Mesenchymal stem cell (in vitro differentiated cells and primary cell): Measurements from ENCODE around the gene CEP44.

Experiments used
- DNase-seq: peaks from one replicate; pipeline ENCODE4 v3.0.0-alpha.2; 2013
- H2AFZ ChIP-seq: one replicate; pipeline ENCODE4 v1.6.1; 2013; ENCODE audit warnings: low read depth, mild to moderate bottlenecking, control low read depth, inconsistent platforms, low read length, moderate library complexity
- H2AK5ac ChIP-seq: 2 replicates; pipeline ENCODE4 v1.6.1; 2013; ENCODE audit warnings: low read length, moderate library complexity, mild to moderate bottlenecking, inconsistent platforms; ENCODE audit not compliant: severe bottlenecking
- H2BK120ac ChIP-seq: one replicate; pipeline ENCODE4 v1.6.1; 2013; ENCODE audit warnings: low read depth, mild to moderate bottlenecking, inconsistent platforms, low read length, moderate library complexity
- H2BK12ac ChIP-seq, 2 experiments: one replicate each; pipeline ENCODE4 v1.6.1; 2013; ENCODE audit warnings: inconsistent platforms in 2 of 2, low read length in 2 of 2, mild to moderate bottlenecking in 2 of 2, moderate library complexity in 2 of 2, control low read depth in 1 of 2
- H2BK15ac ChIP-seq: one replicate; pipeline ENCODE4 v1.6.1; 2013; ENCODE audit warnings: mild to moderate bottlenecking, low read depth, inconsistent platforms; ENCODE audit not compliant: poor library complexity, severe bottlenecking
- H2BK5ac ChIP-seq: 2 replicates; pipeline ENCODE4 v1.6.1; 2013; ENCODE audit warnings: low read depth, mild to moderate bottlenecking, low read length, control low read depth, inconsistent platforms; ENCODE audit not compliant: poor library complexity, severe bottlenecking
- H3K14ac ChIP-seq, 2 experiments: one replicate each; pipeline ENCODE4 v1.6.1; 2013; ENCODE audit warnings: inconsistent platforms in 2 of 2, low read length in 2 of 2, control low read depth in 1 of 2, mild to moderate bottlenecking in 1 of 2, moderate library complexity in 1 of 2
- H3K18ac ChIP-seq, 2 experiments: one replicate each; pipeline ENCODE4 v1.6.1; 2013; ENCODE audit warnings: inconsistent platforms in 2 of 2, low read length in 2 of 2, control low read depth in 1 of 2, low read depth in 1 of 2, mild to moderate bottlenecking in 1 of 2
- H3K23ac ChIP-seq, 2 experiments: one replicate each; pipeline ENCODE4 v1.6.1; 2013; ENCODE audit warnings: inconsistent platforms in 2 of 2, low read length in 2 of 2, mild to moderate bottlenecking in 2 of 2, moderate library complexity in 2 of 2, control low read depth in 1 of 2
- H3K27ac ChIP-seq: 2 replicates; pipeline ENCODE4 v1.5.1; 2013; ENCODE audit warnings: mild to moderate bottlenecking, moderate library complexity, low read length, control low read depth, inconsistent platforms; ENCODE audit not compliant: poor library complexity, severe bottlenecking
- H3K27me3 ChIP-seq, 2 experiments: 2 replicates each; pipeline versions ENCODE4 v1.6.1 to v1.7.0; 2013; ENCODE audit warnings: low read length in 2 of 2, mild to moderate bottlenecking in 2 of 2, moderate library complexity in 2 of 2, control low read depth in 1 of 2, inconsistent platforms in 1 of 2; ENCODE audit not compliant: control insufficient read depth in 1 of 2, insufficient read depth in 1 of 2
- H3K36me3 ChIP-seq, 2 experiments: 2 replicates each; pipeline versions ENCODE4 v1.6.1 to v1.7.0; 2013; ENCODE audit warnings: low read length in 2 of 2, control low read depth in 1 of 2, inconsistent platforms in 1 of 2, low read depth in 1 of 2, mild to moderate bottlenecking in 1 of 2; ENCODE audit not compliant: insufficient read depth in 2 of 2, control insufficient read depth in 1 of 2
- H3K4ac ChIP-seq, 2 experiments: one replicate each; pipeline ENCODE4 v1.6.1; 2013; ENCODE audit warnings: inconsistent platforms in 2 of 2, low read length in 2 of 2, mild to moderate bottlenecking in 2 of 2, moderate library complexity in 2 of 2, control low read depth in 1 of 2, low read depth in 1 of 2
- H3K4me1 ChIP-seq: 2 replicates; pipeline ENCODE4 v1.6.1; 2013; ENCODE audit warnings: low read depth, low read length, control low read depth; ENCODE audit not compliant: control insufficient read depth, insufficient read depth
- H3K4me2 ChIP-seq: 2 replicates; pipeline ENCODE4 v1.6.1; 2013; ENCODE audit warnings: low read length, mild to moderate bottlenecking, inconsistent platforms; ENCODE audit not compliant: poor library complexity, severe bottlenecking
- H3K4me3 ChIP-seq, 2 experiments: 2 replicates each; pipeline versions ENCODE4 v1.5.1 to v1.7.0; 2013; ENCODE audit warnings: low read length in 2 of 2, mild to moderate bottlenecking in 2 of 2, control low read depth in 1 of 2, low read depth in 1 of 2; ENCODE audit not compliant: insufficient read depth in 1 of 2
- H3K79me1 ChIP-seq: replicated peaks from 2 replicates; pipeline ENCODE4 v1.6.1; 2013; ENCODE audit warnings: mild to moderate bottlenecking, control low read depth, low read length, inconsistent platforms; ENCODE audit not compliant: poor library complexity, severe bottlenecking
- H3K9ac ChIP-seq: 2 replicates; pipeline ENCODE4 v1.7.0; 2013; ENCODE audit warnings: mild to moderate bottlenecking, low read length, moderate library complexity
- H3K9me3 ChIP-seq: 2 replicates; pipeline ENCODE4 v1.7.0; 2013; ENCODE audit warnings: mild to moderate bottlenecking, low read length; ENCODE audit not compliant: control insufficient read depth
- H4K8ac ChIP-seq: one replicate; pipeline ENCODE4 v1.6.1; 2013; ENCODE audit warnings: inconsistent platforms, mild to moderate bottlenecking, low read length, moderate library complexity
- H4K91ac ChIP-seq: one replicate; pipeline ENCODE4 v1.6.1; 2013; ENCODE audit warnings: mild to moderate bottlenecking, low read length, inconsistent platforms
- WGBS: methylation state at CpG from one replicate; pipeline ENCODE4 v1.1.7; 2013; ENCODE audit warnings: mixed read lengths; 5-methylcytosine and 5-hydroxymethylcytosine counted together

The CEP44 gene

DNA sequence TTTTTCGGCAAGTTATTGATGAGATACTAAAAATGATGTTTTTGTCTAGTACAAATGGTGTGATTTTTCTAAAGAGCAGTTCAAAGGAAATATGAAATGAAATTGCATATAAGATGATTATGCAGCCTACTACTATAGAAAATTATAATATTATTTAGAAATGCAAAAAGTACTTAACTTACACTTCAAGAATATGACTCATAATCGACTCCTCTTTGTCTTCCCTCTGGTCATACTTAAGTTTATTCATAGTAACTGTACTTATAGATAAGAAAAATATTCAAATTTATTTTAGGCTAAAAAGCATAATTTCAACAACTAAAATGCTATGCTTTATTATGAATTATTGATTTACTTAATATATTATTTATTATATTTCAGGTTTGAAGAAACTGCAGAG is 33.2 kb downstream of the CEP44 start:
- H3K4me1 ChIP-seq: no peaks in the 10 kb centered on the region
- no peak overlapping the region for H3K4me3 ChIP-seq
- H2BK120ac ChIP-seq: no peak overlapping the region
- H3K27ac ChIP-seq: no peak overlapping the region
- H2AK5ac ChIP-seq: no peak overlapping the region
- H2BK12ac ChIP-seq: no peak overlapping the region
- no peaks in the 10 kb centered on the region for H3K27me3 ChIP-seq
- no peak overlapping the region for H4K8ac ChIP-seq
- H4K91ac ChIP-seq: no peak overlapping the region
- no peak overlapping the region for H2BK15ac ChIP-seq
- DNase-seq: peak; percentile 24
- H3K23ac ChIP-seq: no peak overlapping the region
- H3K9me3 ChIP-seq: no peaks in the 10 kb centered on the region
- no peak overlapping the region for H2BK5ac ChIP-seq
- 100% methylated on average over 1 of the region's 2 CpGs for WGBS
- H3K36me3 ChIP-seq: no peaks in the 10 kb centered on the region
- no peaks in the 10 kb centered on the region for H3K79me1 ChIP-seq
- H2AFZ ChIP-seq: no peak overlapping the region
- H3K18ac ChIP-seq: no peak overlapping the region
- no peak overlapping the region for H3K4me2 ChIP-seq
- no peak overlapping the region for H3K4ac ChIP-seq
- H3K9ac ChIP-seq: no peak overlapping the region
- no peak overlapping the region for H3K14ac ChIP-seq

- H3K9ac ChIP-seq: no peak overlapping the region
- H2BK120ac ChIP-seq: no peak overlapping the region
- H3K4me3 ChIP-seq: no peak overlapping the region
- H3K36me3 ChIP-seq: no peaks in the 10 kb centered on the region
- no peaks in the 10 kb centered on the region for H3K4me1 ChIP-seq
- no peak overlapping the region for H2BK15ac ChIP-seq
- H3K79me1 ChIP-seq: no peaks in the 10 kb centered on the region
- H3K14ac ChIP-seq: no peak overlapping the region
- H3K27ac ChIP-seq: no peak overlapping the region
- no peak overlapping the region for H4K8ac ChIP-seq
- H2BK12ac ChIP-seq: no peak overlapping the region
- no peak overlapping the region for H2AFZ ChIP-seq
- H2BK5ac ChIP-seq: no peak overlapping the region
- H2AK5ac ChIP-seq: no peak overlapping the region
- H3K4ac ChIP-seq: no peak overlapping the region
- H3K9me3 ChIP-seq: no peaks in the 10 kb centered on the region
- H3K18ac ChIP-seq: no peak overlapping the region
- H3K23ac ChIP-seq: no peak overlapping the region
- no peak overlapping the region for H3K4me2 ChIP-seq
- H3K27me3 ChIP-seq: no peaks in the 10 kb centered on the region
- no peak overlapping the region for H4K91ac ChIP-seq
- peak; percentile 35 for DNase-seq
These were observed 33.8 kb downstream of the CEP44 start for GRCh38 chr4:174317531-174317930.

DNA sequence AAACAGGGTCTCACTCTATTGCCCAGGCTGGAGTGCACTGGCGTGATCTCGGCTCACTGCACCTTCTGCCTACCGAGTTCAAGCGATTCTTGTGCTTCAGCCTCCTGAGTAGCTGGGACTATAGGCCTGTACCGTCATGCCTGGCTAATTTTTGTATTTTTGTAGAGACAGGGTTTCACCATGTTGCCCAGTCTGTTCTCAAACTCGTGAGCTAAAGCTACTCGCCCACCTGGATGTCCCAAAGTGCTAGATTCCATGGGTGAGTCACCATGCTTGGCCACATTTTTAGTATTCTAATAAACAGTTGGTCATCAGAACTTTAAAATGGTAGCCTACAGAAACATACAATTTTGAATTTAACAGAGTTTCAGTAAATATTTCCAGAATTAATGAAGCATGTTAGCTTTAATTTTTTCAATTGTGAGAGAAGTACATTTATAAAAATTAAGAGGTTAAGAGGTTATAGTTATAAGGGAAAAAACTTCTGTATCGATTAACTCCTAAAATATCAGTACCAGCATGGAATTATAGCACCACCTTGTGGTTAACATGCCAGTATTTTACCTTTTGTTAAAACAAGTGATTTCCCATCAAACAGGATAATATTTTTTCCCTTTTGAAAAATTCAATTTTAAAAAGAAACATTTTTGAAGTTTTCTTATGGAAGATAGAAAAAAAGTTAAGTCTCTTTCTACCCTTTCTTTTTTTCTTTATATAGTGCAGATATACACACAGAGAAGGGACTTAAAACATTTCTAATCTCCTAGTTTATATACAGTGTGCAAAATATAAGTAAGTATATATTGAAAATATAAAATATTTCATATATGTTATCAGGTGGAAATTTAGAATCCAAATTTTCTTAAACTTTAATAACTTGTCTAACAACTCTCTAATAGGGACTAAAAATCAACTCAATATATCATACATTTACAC is 35.4 kb downstream of the CEP44 start:
- Histone ChIP-seq H3K4me3 (no peak overlapping the region), H3K9me3 (no peaks in the 10 kb centered on the region), H3K36me3 (no peaks in the 10 kb centered on the region), H3K23ac (no peak overlapping the region), H3K79me1 (no peaks in the 10 kb centered on the region), H2BK15ac (no peak overlapping the region), H3K9ac (peak overlapping the region; percentile 10), H2BK12ac (no peak overlapping the region), H4K8ac (no peak overlapping the region), H3K27me3 (no peaks in the 10 kb centered on the region), H3K4me1 (no peaks in the 10 kb centered on the region), H3K14ac (no peak overlapping the region), H2BK5ac (no peak overlapping the region), H3K27ac (no peak overlapping the region), H3K4ac (no peak overlapping the region), H4K91ac (no peak overlapping the region), H2AK5ac (no peak overlapping the region), H3K4me2 (no peak overlapping the region), H3K18ac (peak overlapping the region in 1 of 2 experiments; percentile 62), H2BK120ac (no peak overlapping the region), H2AFZ (no peak overlapping the region)
- WGBS: 65% methylated on average over 7 of the region's 8 CpGs
- peak; percentile 58 for DNase-seq

DNA sequence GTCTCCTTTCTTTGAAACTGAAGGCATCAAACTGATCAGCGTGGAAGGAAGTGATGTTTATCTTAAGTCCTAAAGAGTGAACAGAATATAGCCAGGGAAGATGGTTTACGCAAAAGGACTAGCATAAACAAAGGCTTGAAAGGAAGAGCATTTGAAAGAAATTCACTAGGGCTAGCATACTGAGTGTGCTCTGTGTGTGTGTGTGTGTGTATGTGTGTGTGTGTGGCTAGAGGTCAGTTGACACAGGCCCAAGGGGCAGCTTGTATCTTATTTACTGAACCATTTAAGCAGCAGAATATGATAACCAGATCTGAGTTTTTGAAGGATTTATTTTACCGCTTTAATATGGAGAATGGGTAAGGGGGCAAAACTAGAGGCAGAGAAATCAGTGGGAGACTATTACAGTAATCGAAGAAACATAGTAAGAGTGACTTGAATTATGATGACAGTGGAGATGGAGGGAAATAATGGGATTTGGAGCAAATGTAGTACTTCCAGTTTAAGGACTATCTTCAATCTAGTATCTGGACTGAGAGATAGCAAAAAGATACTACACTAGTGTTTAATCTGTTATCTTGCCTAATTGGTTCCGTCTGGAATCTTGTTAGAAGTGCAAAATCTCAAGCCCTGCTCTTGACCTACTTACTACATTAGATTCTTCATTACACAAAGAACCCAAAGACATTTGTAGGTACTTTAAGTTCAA is 36.9 kb downstream of the CEP44 start:
- H3K14ac ChIP-seq: no peak overlapping the region
- no peak overlapping the region for H2BK120ac ChIP-seq
- no peaks in the 10 kb centered on the region for H3K9me3 ChIP-seq
- no peaks in the 10 kb centered on the region for H3K79me1 ChIP-seq
- no peak overlapping the region for H2BK15ac ChIP-seq
- no peaks in the 10 kb centered on the region for H3K36me3 ChIP-seq
- peak; percentile 68 for DNase-seq
- H3K4me3 ChIP-seq: no peak overlapping the region
- no peak overlapping the region for H2AFZ ChIP-seq
- no peak overlapping the region for H3K18ac ChIP-seq
- H3K4ac ChIP-seq: no peak overlapping the region
- H3K27me3 ChIP-seq: no peaks in the 10 kb centered on the region
- H2BK5ac ChIP-seq: no peak overlapping the region
- no peak overlapping the region for H3K4me2 ChIP-seq
- no peak overlapping the region for H3K27ac ChIP-seq
- no peak overlapping the region for H2BK12ac ChIP-seq
- no peak overlapping the region for H4K8ac ChIP-seq
- no peaks in the 10 kb centered on the region for H3K4me1 ChIP-seq
- H2AK5ac ChIP-seq: no peak overlapping the region
- no peak overlapping the region for H4K91ac ChIP-seq
- no peak overlapping the region for H3K9ac ChIP-seq
- WGBS: 40% methylated on average over 4 of the region's 5 CpGs
- no peak overlapping the region for H3K23ac ChIP-seq
